ENCODE results near the gene SPEF2.
"Not testable (repeated sequence)": the region's sequence is repeated elsewhere in the genome, so short reads cannot be mapped to it uniquely, and the experiment has no call there.

Gene SPEF2

DNA sequence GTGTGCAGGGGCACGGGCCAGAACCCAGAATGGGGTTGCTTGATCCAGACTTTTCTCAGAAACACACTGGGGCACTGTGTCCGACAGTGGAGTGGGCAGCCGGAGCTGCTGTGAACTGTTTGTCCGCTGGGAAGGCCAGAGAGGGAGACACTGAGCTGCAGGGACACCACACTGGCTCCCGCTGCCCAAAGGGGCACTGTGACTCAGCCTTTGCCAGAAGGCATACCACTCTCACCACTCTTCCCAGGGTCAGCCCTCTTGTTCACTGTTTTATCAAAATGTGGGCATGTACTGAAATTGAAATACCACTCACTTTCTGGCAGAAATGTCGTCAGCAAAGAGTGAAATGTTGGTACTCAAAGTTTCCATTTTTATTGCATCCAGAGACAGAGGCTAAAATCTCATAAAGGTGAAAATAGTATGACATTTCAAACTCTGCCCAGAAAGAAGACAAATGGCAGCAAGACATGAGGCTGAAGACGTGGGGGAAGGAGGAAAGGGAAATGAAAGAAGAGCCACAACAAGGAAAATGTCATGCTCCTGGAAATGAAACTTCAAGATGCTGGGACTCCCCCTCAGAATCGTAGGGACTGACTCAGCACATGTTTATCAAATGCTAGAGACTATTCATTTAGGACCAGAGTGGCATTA lies 234.5 kb downstream of the SPEF2 start:
- DNase-seq: peak in 2 of 58 donors; percentile 1 to 5

DNA sequence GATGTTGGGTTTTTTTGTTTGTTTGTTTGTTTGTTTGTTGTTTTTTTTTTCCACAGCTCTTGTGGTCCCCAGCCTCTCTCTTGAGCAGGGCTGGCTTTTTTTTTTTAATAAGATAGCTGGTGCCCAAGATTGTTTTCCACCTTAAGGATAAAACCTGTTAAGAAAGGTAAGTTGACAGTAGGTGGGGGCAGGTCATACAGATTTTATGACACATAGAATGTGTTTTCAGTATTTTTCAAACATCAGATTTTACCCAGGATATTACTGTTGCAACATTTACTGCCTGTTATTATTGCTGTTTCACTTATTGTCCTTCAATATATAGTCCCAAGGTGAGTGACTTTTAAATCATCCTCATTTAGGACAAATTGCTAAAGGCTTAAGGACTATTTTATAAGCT lies 235.1 kb downstream of the SPEF2 start:
- DNase-seq: no peak

DNA sequence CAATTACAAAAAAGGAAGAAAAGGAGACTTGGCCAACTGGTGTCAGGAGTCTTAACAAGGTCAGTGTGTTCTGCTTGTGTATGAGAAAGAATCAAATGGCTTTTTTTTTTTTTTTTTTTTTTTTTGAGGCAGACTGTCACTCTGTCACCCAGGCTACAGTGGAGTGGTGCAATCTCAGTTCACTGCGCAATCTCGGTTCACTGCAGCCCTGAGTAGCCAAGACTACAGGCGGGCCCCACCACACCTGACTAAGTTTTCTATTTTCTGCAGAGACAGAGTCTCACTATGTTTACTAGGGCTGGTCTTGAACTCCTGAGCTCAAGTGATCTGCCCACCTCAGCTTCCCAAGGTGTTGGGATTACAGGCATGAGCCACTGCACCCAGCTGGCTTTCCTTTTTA lies 236.0 kb downstream of the SPEF2 start:
- no peak for DNase-seq

DNA sequence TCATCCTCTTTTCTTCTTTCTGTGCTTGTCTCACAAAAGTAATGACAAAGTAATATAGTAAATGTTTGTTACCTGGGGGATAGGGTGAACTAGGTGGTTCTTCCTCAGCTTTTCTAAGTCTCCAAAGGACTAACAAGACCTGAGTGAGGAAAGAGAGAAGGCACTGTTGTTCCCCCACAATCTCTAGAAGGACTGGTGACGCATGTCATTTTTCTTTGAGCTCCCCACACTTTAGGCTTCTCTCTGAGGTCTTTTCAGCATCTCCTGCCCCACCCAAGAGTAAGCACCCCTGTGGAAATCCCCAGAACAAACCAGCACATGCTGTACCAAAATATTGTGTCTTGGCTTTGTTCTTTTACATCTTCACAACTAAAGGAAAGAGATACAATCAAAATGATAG lies 236.6 kb downstream of the SPEF2 start:
- DNase-seq: no peak

DNA sequence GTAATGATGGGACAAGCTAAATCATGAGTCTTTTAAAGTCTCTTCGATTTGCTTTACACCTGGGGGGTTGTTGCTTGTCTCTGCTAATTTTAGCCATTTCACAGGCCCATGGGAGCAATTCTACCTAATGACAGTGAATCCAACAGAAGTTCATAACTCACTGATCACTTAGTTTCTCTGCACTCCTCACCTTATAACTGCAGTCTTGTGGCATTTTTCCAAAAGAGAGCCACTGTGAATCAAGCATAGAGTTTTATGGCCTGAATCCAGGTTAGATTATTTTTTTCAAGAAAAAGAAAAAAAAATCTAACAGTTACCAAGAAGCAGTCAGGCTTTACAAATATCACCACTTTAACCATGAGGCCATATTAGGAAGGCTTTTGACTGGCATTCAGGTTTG lies 237.5 kb downstream of the SPEF2 start:
- no peak for DNase-seq

DNA sequence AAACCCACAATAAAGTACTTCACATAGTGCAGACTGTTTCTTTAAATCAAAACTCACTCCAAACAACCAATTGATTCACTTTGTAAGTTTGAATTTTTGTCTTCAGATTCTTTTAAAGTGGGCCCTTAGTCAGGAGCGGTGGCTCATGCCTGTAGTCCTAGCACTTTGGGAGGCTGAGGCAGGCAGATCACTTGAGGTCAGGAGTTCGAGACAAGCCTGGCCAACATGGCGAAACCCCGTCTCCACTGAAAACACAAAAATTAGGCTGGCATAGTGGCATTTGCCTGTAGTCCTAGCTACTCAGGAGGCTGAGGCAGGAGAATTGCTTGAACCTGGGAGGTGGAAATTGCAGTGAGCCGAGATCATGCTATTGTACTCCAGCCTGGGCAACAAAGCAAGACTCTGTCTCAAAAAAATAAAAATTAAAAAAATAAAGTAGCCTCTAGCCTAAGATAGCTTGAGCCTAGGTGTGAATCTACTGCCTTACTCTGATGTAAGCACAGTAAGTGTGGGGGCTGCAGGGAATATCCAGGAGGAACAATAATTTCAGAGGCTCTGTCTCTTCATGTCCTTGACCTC lies 238.6 kb downstream of the SPEF2 start:
- not testable (repeated sequence) for DNase-seq

DNA sequence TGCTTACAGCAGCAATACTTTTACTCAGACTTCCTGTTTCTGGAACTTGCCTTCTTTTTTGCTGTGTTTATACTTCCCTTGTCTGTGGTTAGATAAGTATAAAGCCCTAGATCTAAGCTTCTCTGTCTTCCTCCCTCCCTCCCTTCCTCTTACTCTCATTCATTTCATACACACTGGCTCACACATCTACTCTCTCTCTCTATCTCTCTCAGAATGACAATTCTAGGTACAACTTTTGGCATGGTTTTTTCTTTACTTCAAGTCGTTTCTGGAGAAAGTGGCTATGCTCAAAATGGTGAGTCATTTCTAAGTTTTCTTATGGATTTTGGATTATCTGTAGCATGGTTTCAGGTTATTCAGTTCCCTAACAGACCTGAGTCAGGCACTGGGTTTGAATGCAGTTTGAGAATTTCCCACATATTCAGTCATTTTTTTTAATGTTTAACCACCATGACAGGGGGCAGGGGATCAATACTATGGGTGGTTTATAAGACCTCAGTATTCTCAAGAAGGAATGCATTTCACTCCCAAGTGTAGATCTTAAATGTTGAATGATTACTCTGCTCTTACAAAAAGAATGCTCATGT lies 239.2 kb downstream of the SPEF2 start, which contains the start of gene IL7R:
Gene IL7R, plus strand, starts transcription at position 127 of the 587 bp plus-strand sequence. Its CDS starts 87 bp downstream, at position 214.
- no peak for DNase-seq

DNA sequence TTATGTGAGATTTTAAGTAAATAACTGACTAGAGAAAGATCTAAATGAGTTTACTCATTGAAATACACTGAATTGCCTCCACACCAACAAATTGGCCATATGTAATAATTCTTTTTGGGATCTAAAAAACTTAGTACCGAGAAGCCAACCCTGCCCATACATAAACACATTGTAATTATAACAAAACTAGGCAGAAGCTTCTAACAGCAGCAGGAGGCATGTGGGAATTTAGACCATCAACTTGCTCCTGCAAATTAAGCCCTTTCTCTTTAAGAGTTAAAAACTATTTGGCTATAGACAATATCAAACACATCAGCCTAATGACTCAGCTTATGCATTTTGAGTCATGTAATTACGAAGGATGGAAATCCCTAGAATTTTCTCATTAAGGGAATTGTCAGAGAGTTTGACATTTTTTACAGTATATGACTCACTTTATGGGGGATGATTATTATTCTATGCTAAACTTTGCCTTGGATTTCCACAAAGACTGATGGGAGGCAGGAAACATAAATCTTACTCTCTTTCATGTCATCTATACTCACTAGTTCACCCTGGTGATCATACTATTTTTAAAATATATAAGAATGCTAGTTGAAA lies 240.0 kb downstream of the SPEF2 start:
- DNase-seq: no peak

DNA sequence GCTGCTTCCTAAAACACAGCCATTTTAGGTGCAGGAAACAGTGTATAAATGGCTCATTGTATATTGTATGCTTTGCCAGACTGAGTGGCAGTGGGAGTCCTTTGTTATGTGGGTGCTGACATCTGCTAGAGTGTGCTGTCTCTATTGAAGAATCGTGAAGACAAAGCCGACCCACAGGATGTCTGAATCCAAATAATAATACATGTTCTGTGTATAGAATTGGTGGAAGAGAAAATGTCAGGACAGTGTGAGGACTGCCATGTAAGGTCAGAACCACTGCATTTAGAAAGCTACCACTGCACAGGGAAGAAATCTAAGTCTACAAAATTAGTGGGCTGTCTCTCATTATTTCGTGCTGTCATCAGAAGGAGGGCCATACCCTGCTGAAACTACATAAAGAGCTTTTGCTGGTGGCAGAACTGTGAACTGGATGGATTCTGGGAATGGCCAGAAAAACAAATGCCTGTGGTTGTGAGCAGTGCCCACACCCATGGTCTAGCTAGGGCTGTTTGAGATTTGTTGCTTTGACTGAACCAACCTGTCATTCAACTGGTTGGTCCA lies 241.5 kb downstream of the SPEF2 start:
- DNase-seq: peak in 3 of 58 donors; percentile 2 to 5 (median 3)

DNA sequence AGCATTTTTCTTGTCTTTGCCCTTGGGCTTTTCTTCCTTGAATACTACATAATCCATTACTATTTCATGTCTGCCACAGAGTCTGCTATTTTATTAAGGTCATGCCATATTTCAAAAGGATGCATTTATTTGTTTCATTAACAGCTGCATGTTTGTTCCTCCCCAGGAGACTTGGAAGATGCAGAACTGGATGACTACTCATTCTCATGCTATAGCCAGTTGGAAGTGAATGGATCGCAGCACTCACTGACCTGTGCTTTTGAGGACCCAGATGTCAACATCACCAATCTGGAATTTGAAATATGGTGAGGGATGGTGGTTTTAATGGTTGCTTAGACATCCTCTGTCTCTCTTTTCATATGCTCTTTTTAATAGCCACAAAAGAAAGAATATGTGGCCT lies 243.0 kb downstream of the SPEF2 start:
- no peak for DNase-seq

DNA sequence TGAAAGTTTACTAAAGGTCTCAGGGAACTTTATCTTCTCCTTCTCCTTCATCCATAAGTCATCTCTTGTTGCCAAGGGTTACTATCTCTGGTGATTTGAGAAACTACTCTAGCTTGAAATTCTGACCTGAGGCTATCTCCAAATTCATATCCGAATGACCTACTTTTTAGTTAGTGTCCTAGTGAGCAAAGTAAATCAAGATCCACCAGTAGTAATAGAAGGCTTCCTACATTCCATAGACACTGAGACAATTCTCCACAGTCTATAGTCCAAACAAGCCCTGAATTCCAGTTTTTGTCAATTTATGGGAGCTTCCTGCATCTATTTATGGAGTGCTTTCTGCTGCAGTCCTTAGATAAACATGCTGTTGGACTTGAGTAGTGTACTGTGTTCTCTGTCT lies 244.1 kb downstream of the SPEF2 start:
- no peak for DNase-seq

DNA sequence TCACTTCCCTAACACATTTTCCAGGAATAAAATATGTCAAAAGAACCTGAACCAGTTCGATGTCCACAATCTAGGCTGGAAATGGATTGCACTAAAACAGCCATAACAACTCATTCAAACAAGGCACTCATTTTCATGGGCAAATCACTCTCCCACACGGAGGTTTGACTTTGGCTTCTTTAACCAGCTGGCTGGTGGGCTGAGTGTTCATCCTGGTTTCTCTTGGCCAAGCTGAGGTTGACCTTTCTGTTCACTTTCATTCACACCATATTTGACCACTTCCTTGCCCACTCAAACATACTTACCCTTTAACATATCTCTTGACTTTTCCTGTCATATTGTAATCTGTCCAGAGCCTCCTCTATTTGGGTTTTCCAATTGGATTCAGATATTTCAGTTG lies 244.5 kb downstream of the SPEF2 start:
- DNase-seq: no peak

DNA sequence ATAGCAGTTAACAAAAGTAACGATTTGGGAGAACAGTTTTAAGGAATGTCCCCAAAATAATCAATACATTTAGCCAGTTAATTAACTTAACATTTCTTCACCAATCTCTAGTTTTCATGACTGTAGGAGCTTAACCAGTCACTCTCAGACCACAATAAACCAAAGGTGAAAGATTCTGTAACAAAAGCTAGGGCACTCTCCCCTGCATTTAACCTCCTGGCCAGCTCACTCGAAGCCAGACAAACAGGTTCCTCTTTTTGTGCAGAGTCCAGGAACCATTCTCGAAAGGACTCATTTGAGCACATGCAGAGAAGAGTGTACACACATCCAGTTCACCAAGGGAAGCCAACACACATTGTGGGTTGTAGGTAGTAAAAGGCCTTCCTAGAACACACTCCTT lies 245.5 kb downstream of the SPEF2 start:
- DNase-seq: no peak

Measured in anterior cingulate cortex (tissue), 58 donors.